Mammary epithelial cell (primary cell): ENCODE data around the gene ZC3HAV1L.

Source experiments
- EZH2 ChIP-seq: IDR thresholded peaks from 2 replicates; pipeline ENCODE4 v1.6.1; 2012; ENCODE audit warnings: low read length, inconsistent platforms, borderline replicate concordance
- TF ChIP-seq, protein P1 (sequence below), 2 donors: IDR thresholded peaks in 1 of 2; conservative IDR thresholded peaks in 1 of 2; 2 replicates each; pipeline ENCODE4 v1.5.1; 2011 to 2012; ENCODE audit warnings: inconsistent platforms in 2 of 2, low read length in 2 of 2, mild to moderate bottlenecking in 2 of 2, control low read depth in 1 of 2, low read depth in 1 of 2; ENCODE audit not compliant: insufficient read depth in 1 of 2; ENCODE audit errors: extremely low read depth in 1 of 2

DNA sequence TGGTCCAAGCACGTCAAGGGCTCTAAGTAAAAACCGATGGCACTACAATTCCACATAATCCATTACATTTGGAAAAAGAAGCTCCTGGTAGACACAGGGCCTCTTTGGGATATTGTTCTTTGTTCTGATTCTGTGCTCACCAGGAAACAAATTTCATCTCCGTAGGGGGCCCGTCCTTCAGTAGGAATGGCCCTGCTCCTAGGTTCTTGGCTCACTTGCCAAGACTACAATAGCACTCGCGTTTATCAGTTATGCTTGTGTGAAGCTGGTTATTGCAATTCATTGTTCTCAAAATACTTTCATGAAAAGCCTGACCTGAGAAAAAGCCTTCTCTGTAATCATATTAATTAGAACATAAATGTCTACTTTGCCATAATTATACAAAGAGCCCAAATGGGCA, 10.3 kb upstream of the ZC3HAV1L start:
- TF ChIP-seq, protein P1, sequence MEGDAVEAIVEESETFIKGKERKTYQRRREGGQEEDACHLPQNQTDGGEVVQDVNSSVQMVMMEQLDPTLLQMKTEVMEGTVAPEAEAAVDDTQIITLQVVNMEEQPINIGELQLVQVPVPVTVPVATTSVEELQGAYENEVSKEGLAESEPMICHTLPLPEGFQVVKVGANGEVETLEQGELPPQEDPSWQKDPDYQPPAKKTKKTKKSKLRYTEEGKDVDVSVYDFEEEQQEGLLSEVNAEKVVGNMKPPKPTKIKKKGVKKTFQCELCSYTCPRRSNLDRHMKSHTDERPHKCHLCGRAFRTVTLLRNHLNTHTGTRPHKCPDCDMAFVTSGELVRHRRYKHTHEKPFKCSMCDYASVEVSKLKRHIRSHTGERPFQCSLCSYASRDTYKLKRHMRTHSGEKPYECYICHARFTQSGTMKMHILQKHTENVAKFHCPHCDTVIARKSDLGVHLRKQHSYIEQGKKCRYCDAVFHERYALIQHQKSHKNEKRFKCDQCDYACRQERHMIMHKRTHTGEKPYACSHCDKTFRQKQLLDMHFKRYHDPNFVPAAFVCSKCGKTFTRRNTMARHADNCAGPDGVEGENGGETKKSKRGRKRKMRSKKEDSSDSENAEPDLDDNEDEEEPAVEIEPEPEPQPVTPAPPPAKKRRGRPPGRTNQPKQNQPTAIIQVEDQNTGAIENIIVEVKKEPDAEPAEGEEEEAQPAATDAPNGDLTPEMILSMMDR (conservative IDR thresholded peaks at IDR 0.05 in 1 of 2, IDR thresholded peaks at IDR 0.05 in 1 of 2; ENCODE audit: extremely low read depth in 1 of 2, insufficient read depth in 1 of 2, low read depth in 1 of 2, low read length in 2 of 2), result no peak
- no peak for TF ChIP-seq EZH2
